ENCODE data around the gene DDX3X. TPM values are rescaled to one million over a fixed set of nuclear protein-coding genes. Genes with fewer than 3 reads are reported as not detected.

Gene DDX3X
- total RNA-seq, 4 donors from 2014 or later, result 161 to 383 (median 228) TPM

GRCh38 chrX:41304178-41304577 is 29.8 kb upstream of the DDX3X start:
- no peak overlapping the region for H3K27ac ChIP-seq
- H3K27me3 ChIP-seq, result no peaks in the 10 kb centered on the region
- TF ChIP-seq CTCF (IDR thresholded peaks at IDR 0.05) (no peak), POLR2A (IDR thresholded peaks at IDR 0.05) (no peak), POLR2AphosphoS5 (IDR thresholded peaks at IDR 0.05) (no peak), EP300 (IDR thresholded peaks at IDR 0.05) (no peak)
- no peaks in the 10 kb centered on the region for H3K36me3 ChIP-seq
- H3K9me3 ChIP-seq, result no peaks in the 10 kb centered on the region
- 94% methylated on average over 9 of the region's 9 CpGs for WGBS
- H3K4me3 ChIP-seq, result no peak overlapping the region
- H3K4me1 ChIP-seq, result no peaks in the 10 kb centered on the region
- DNase-seq (ENCODE audit: low spot score in 2 of 2), result no peak

GRCh38 chrX:41308884-41309647 is 24.9 kb upstream of the DDX3X start:
- no peaks in the 10 kb centered on the region for H3K4me1 ChIP-seq
- TF ChIP-seq POLR2AphosphoS5 (IDR thresholded peaks at IDR 0.05) (no peak), EP300 (IDR thresholded peaks at IDR 0.05) (no peak), POLR2A (IDR thresholded peaks at IDR 0.05) (no peak), CTCF (IDR thresholded peaks at IDR 0.05) (no peak)
- no peaks in the 10 kb centered on the region for H3K36me3 ChIP-seq
- no peaks in the 10 kb centered on the region for H3K27me3 ChIP-seq
- 64% methylated on average over 5 of the region's 5 CpGs for WGBS
- no peak overlapping the region for H3K4me3 ChIP-seq
- no peak overlapping the region for H3K27ac ChIP-seq
- no peak for DNase-seq (ENCODE audit: low spot score in 2 of 2)
- no peaks in the 10 kb centered on the region for H3K9me3 ChIP-seq

GRCh38 chrX:41312786-41313185 is 21.2 kb upstream of the DDX3X start:
- no peak for TF ChIP-seq CTCF (IDR thresholded peaks at IDR 0.05)
- TF ChIP-seq POLR2A (IDR thresholded peaks at IDR 0.05), result no peak
- no peak for TF ChIP-seq EP300 (IDR thresholded peaks at IDR 0.05)
- Histone ChIP-seq H3K4me3 (no peak overlapping the region), H3K27me3 (no peaks in the 10 kb centered on the region), H3K27ac (no peak overlapping the region), H3K9me3 (no peaks in the 10 kb centered on the region), H3K36me3 (no peaks in the 10 kb centered on the region), H3K4me1 (no peaks in the 10 kb centered on the region)
- no peak for DNase-seq (ENCODE audit: low spot score in 2 of 2)
- 86% methylated on average over 1 of the region's 1 CpG for WGBS

- Histone ChIP-seq H3K36me3 (no peaks in the 10 kb centered on the region), H3K9me3 (no peaks in the 10 kb centered on the region), H3K27ac (no peak overlapping the region), H3K27me3 (no peaks in the 10 kb centered on the region), H3K4me1 (no peaks in the 10 kb centered on the region), H3K4me3 (no peak overlapping the region)
- no peak for TF ChIP-seq EP300 (IDR thresholded peaks at IDR 0.05)
- TF ChIP-seq POLR2AphosphoS5 (IDR thresholded peaks at IDR 0.05), result no peak
- TF ChIP-seq POLR2A (IDR thresholded peaks at IDR 0.05), result no peak
- no peak for TF ChIP-seq CTCF (IDR thresholded peaks at IDR 0.05)
- 96% methylated on average over 5 of the region's 5 CpGs for WGBS
- DNase-seq (ENCODE audit: low spot score in 2 of 2), result no peak
These were observed 20.5 kb upstream of the DDX3X start for GRCh38 chrX:41313419-41313818.

GRCh38 chrX:41314204-41314603 is 19.8 kb upstream of the DDX3X start:
- Histone ChIP-seq H3K27ac (no peak overlapping the region), H3K36me3 (no peaks in the 10 kb centered on the region), H3K27me3 (no peaks in the 10 kb centered on the region), H3K4me1 (no peaks in the 10 kb centered on the region), H3K9me3 (no peaks in the 10 kb centered on the region), H3K4me3 (no peak overlapping the region)
- 83% methylated on average over 4 of the region's 4 CpGs for WGBS
- TF ChIP-seq EP300 (IDR thresholded peaks at IDR 0.05), result no peak
- no peak for TF ChIP-seq POLR2AphosphoS5 (IDR thresholded peaks at IDR 0.05)
- TF ChIP-seq POLR2A (IDR thresholded peaks at IDR 0.05), result no peak
- no peak for TF ChIP-seq CTCF (IDR thresholded peaks at IDR 0.05)
- DNase-seq (ENCODE audit: low spot score in 2 of 2), result no peak

Data from suprapubic skin (tissue), 4 donors.